ENCODE measurements around the gene CHST3. TPM values are rescaled to one million over a fixed set of nuclear protein-coding genes. Genes with fewer than 3 reads are reported as not detected.

The CHST3 gene, protein sequence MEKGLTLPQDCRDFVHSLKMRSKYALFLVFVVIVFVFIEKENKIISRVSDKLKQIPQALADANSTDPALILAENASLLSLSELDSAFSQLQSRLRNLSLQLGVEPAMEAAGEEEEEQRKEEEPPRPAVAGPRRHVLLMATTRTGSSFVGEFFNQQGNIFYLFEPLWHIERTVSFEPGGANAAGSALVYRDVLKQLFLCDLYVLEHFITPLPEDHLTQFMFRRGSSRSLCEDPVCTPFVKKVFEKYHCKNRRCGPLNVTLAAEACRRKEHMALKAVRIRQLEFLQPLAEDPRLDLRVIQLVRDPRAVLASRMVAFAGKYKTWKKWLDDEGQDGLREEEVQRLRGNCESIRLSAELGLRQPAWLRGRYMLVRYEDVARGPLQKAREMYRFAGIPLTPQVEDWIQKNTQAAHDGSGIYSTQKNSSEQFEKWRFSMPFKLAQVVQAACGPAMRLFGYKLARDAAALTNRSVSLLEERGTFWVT
- 19.4 and 32.8 TPM in 2 replicates for total RNA-seq

DNA sequence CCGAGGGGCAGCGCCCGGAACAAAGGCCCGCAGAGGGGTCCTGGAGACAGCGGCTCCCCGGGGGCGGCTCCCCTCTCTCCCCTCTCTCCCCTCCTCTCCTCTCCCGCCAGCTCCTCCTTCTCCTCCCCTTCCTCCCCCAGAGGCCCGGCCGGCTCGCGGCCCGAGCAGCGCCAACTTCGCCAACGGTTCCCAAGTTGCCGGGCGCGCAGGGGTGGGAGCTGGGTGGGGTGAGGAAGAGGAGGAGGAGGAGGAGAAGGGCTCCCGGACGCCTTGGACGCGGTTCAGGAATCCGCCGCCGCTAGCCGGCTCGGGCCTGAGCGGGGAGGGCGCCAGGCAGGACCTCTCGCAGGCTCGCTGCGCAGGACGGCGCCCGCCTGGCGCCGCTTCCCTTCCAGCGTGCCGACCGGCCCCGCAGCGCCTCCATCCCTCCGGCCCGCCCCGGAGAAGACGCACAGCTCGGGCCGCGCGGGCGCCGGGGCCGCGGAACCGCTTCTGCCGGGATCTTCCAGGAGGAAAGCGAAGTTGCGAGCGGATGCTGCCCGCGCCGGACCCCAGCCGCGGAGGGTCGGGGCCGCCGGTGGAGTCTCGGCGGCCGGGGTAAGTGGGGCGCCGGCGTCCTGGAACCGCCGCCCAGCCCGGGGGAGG, at the start of gene CHST3:
Gene CHST3, plus strand, starts transcription at position 298 of the 645 bp plus-strand sequence. CDS start 41,448 bp downstream, outside the sequence.

Other genes with a start within 250 kb of the CHST3 start
- under 0.01 TPM in 1 of 2 replicates, not detected in the other for gene C10orf105, start 244.6 kb upstream of the CHST3 start, total RNA-seq
- gene VSIR, start 190.9 kb upstream of the CHST3 start, total RNA-seq = 17.1 and 26.5 TPM in 2 replicates
- 445 and 1,221 TPM in 2 replicates for gene PSAP, start 113.1 kb upstream of the CHST3 start, total RNA-seq
- 0.19 and 0.28 TPM in 2 replicates for gene SPOCK2, start 124.2 kb downstream of the CHST3 start, total RNA-seq